GM19240 (cell line): Measurements from ENCODE around the gene FAM81A.

Source experiments
- DNase-seq: peaks from one replicate; pipeline ENCODE4 v3.0.0; 2011; ENCODE audit warnings: low spot score; ENCODE audit not compliant: insufficient read length

The FAM81A gene

GRCh38 chr15:59571606-59572005 lies 133.6 kb downstream of the FAM81A start:
- no peak for DNase-seq
